ENCODE data around the gene GTF2E1. TPM values are rescaled to one million over a fixed set of nuclear protein-coding genes. Genes with fewer than 3 reads are reported as not detected.

GTF2E1 gene
- 28.0 and 28.5 TPM in 2 replicates for total RNA-seq (2013; cell fraction: nucleolus; rRNA removed)
- total RNA-seq (2014; rRNA removed), result 14.9 and 17.5 TPM in 2 replicates
- total RNA-seq (2014; rRNA removed; fragmentation: Illumina TruSeq; extraction: Trizol), result 17.9 and 18.5 TPM in 2 replicates
- 22.8 and 24.9 TPM in 2 replicates for total RNA-seq (2021)
- polyA plus RNA-seq (2011; ENCODE audit: low read depth), result 16.5 TPM
- polyA plus RNA-seq (2011; rRNA removed), result 19.2 and 31.2 TPM in 2 replicates
- 12.5 and 12.8 TPM in 2 replicates for polyA plus RNA-seq (2011; cell fraction: cytosol; rRNA removed)
- 7.3 and 7.7 TPM in 2 replicates for polyA plus RNA-seq (2011; cell fraction: nucleus; rRNA removed)
- polyA plus RNA-seq (2012), result 6.8 and 11.6 TPM in 2 replicates
- 21.9 and 28.9 TPM in 2 replicates for polyA plus RNA-seq (2014; fragmentation: Illumina TruSeq; extraction: Trizol)
- polyA plus RNA-seq (2014; fragmentation: Nextera tagmentation; extraction: Ambion mirVana), result 10 to 100 TPM in 1 of 2 experiments, 1 to 10 TPM in 1; 9.2 to 17.6 TPM
- 14.1 and 14.5 TPM in 2 replicates for polyA plus RNA-seq (2014; rRNA removed)
- 10 to 100 TPM; 13.0 to 13.9 TPM for polyA plus RNA-seq (2016; fragmentation: Nextera tagmentation; extraction: Ambion mirVana)
- 16.6 and 32.4 TPM in 2 replicates for polyA minus RNA-seq (2011; rRNA and poly(A)+ RNA removed)
- 6.2 and 7.6 TPM in 2 replicates for polyA minus RNA-seq (2011; cell fraction: cytosol; rRNA and poly(A)+ RNA removed)
- polyA minus RNA-seq (2011; cell fraction: nucleus; rRNA and poly(A)+ RNA removed), result 6.9 and 14.5 TPM in 2 replicates
- Bru-seq, nascent RNA, result percentile 76 among the genes with signal in this experiment
- BruChase-seq, experiment 1, labeled RNA remaining after a 6-hour chase, result percentile 62 among the genes with signal in this experiment
- BruChase-seq, experiment 2, labeled RNA remaining after a 2-hour chase, result percentile 70 among the genes with signal in this experiment
- long read RNA-seq, experiment 1, transcript GTF2E1-201 (5 exons, 3,012 nt), result major isoform, 8 of 10 reads
- long read RNA-seq, experiment 1, partial matches to known transcripts, result 2 of 10 reads
- long read RNA-seq, experiment 1, other reads (novel, unspliced or antisense), result 0 of 10 reads
- long read RNA-seq, experiment 2, transcript GTF2E1-201 (5 exons, 3,012 nt), result major isoform, 55 of 74 reads
- long read RNA-seq, experiment 2, partial matches to known transcripts, result 3 of 74 reads
- long read RNA-seq, experiment 2, other reads (novel, unspliced or antisense), result 13 of 74 reads

DNA sequence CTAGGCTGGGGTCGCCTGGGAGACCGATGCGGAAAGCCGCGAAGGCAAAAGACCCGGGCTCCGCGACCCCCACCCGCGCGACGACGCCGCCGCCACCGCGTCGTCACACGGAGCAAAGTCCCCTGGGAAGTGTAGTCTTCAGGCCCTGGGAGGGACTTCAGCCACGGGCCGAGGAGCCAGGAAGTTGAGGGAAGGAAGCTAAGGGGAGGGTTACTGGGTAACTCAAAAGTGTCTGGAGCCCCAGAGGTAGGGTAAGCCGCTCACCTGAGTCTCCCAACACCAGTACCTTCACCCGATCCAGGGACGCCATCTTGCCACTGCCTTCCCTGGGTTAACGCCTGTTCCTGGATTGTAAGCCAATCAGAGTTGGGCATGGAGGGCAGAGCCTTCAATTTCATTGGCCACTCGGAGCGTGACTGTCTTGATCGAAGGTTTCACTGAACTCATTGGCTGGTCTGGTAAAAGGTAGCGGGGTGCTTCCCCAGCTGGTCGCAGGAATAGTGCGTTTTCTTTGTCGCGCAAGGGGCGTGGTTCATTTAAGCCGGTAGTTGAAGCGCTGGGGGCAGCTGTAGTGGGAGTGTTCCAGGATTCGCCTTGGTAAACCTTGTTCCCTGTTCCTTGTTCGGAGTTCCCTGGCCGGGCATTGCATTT lies at the start of gene GTF2E1, which contains the start of gene RABL3:
TSS of gene GTF2E1 (plus strand) at position 547 of the 651 bp plus-strand sequence. CDS start 7,809 bp downstream, outside the sequence.
TSS of gene RABL3 (minus strand) at position 319 of the 651 bp plus-strand sequence. CDS start at position 310, 9 bp downstream.
- no TSS peak for BruUV-seq (replicated peaks)
- in situ Hi-C loops (cut with MboI), result no loop called here
- FAIRE-seq (peak; percentile 100), ATAC-seq (peak; percentile 99), DNase-seq (ENCODE audit: low read depth, low spot score) (peak; percentile 99)
- H4K20me1 ChIP-seq (ENCODE audit: control insufficient read depth, insufficient read depth), result no peaks in the 10 kb centered on the region
- RAD21 ChIA-PET (ENCODE audit: unreplicated experiment), result interaction anchor here (1.0 to 3.4 kb wide), 6 partner anchors 22 to 174 kb away, joined by 3 to 30 read pairs (median 5); partner anchors contain the start of gene NDUFB4
- no peaks in the 10 kb centered on the region for H3K4me1 ChIP-seq (ENCODE audit: control insufficient read depth, insufficient read depth, low read length)
- SMC1A ChIA-PET (ENCODE audit: uncharacterized antibody, unreplicated experiment), result interaction anchor here (0.6 to 3.5 kb wide), 14 partner anchors 10 to 691 kb away, joined by 3 to 22 read pairs (median 6); partner anchors contain the start of gene NDUFB4
- H3K27ac ChIP-seq (ENCODE audit: control insufficient read depth, insufficient read depth), result peak within 1 kb of the TSS; percentile 100
- POLR2A ChIA-PET, result interaction anchor here (0.9 to 3.0 kb wide), 3 partner anchors 11 to 147 kb away, joined by 3 to 23 read pairs (median 13); partner anchors contain the start of gene NDUFB4
- H3K9me3 ChIP-seq (replicated peaks; ENCODE audit: control insufficient read depth, insufficient read depth, low read length), result no peaks in the 10 kb centered on the region; the same call in 2 of the 3 replicates
- CTCF ChIA-PET, result interaction anchor here (1.0 to 3.2 kb wide), 7 partner anchors 21 to 175 kb away, joined by 3 to 15 read pairs (median 5); no protein-coding TSS in a partner anchor
- peak within 1 kb of the TSS; percentile 85 for H3K4me2 ChIP-seq (ENCODE audit: control insufficient read depth, insufficient read depth)
- H3K9ac ChIP-seq (ENCODE audit: control insufficient read depth, insufficient read depth, low read length), result peak within 1 kb of the TSS; percentile 92
- peaks cover 49% of the 10 kb centered on the region for H3K79me2 ChIP-seq (ENCODE audit: control insufficient read depth, insufficient read depth, low read length)
- no peaks in the 10 kb centered on the region; a peak in 1 of 4 replicates for H3K36me3 ChIP-seq (ENCODE audit: control insufficient read depth in 2 of 2, insufficient read depth in 2 of 2, low read length in 1 of 2)
- intact Hi-C loops (cut with micrococcal nuclease; ENCODE audit: unreplicated experiment), result loop anchor here (1.0 to 2.0 kb wide), 4 partner anchors 20 to 146 kb away; partner anchors contain the start of gene NDUFB4
- H3K4me3 ChIP-seq, result peak within 1 kb of the TSS; percentile 100
- 2% methylated on average over 39 of the region's 39 CpGs for WGBS (ENCODE audit: insufficient coverage, insufficient replicate concordance, low lambda C conversion rate, missing lambda C conversion rate)
- peak within 1 kb of the TSS; percentile 100 for H2AFZ ChIP-seq (ENCODE audit: control insufficient read depth, low read depth, low read length)
- H3K27me3 ChIP-seq (replicated peaks in 1 of 2; ENCODE audit: control insufficient read depth in 2 of 2, insufficient read depth in 2 of 2, low read length in 1 of 2), result no peaks in the 10 kb centered on the region
- TF ChIP-seq DPF2 (IDR thresholded peaks at IDR 0.05), result 0 out of 2 replicates have a peak, but pooled peaks have one; percentile 41
- TF ChIP-seq SUZ12 (IDR thresholded peaks at IDR 0.05; ENCODE audit: unreplicated experiment), result no peak
- TF ChIP-seq, protein P1, sequence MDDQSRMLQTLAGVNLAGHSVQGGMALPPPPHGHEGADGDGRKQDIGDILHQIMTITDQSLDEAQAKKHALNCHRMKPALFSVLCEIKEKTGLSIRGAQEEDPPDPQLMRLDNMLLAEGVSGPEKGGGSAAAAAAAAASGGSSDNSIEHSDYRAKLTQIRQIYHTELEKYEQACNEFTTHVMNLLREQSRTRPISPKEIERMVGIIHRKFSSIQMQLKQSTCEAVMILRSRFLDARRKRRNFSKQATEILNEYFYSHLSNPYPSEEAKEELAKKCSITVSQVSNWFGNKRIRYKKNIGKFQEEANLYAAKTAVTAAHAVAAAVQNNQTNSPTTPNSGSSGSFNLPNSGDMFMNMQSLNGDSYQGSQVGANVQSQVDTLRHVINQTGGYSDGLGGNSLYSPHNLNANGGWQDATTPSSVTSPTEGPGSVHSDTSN (IDR thresholded peaks at IDR 0.05; ENCODE audit: insufficient replicate concordance, low read depth, low read length), result peak; percentile 9
- TF ChIP-seq FOS (IDR thresholded peaks at IDR 0.05; ENCODE audit: borderline replicate concordance, extremely low read depth, insufficient read length), result peak; percentile 47
- no peak for TF ChIP-seq PAX8 (IDR thresholded peaks at IDR 0.05)
- no peak for TF ChIP-seq ZSCAN29 (IDR thresholded peaks at IDR 0.05)
- TF ChIP-seq, protein P2, sequence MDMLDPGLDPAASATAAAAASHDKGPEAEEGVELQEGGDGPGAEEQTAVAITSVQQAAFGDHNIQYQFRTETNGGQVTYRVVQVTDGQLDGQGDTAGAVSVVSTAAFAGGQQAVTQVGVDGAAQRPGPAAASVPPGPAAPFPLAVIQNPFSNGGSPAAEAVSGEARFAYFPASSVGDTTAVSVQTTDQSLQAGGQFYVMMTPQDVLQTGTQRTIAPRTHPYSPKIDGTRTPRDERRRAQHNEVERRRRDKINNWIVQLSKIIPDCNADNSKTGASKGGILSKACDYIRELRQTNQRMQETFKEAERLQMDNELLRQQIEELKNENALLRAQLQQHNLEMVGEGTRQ (IDR thresholded peaks at IDR 0.05; ENCODE audit: borderline replicate concordance, low read depth, low read length), result peak; percentile 32; the same call in 1 of the 2 replicates
- TF ChIP-seq ZBED1 (IDR thresholded peaks at IDR 0.05; ENCODE audit: borderline replicate concordance), result no peak
- no peak for TF ChIP-seq ETV6 (conservative IDR thresholded peaks at IDR 0.05 in 1 of 2, IDR thresholded peaks at IDR 0.05 in 1 of 2; ENCODE audit: borderline replicate concordance in 1 of 2, low read depth in 1 of 2)
- no peak for TF ChIP-seq BACH1 (IDR thresholded peaks at IDR 0.05; ENCODE audit: borderline replicate concordance)
- TF ChIP-seq BHLHE40 (IDR thresholded peaks at IDR 0.05; ENCODE audit: borderline replicate concordance in 1 of 2, low read depth in 2 of 2, low read length in 1 of 2), result no peak
- TF ChIP-seq ZNF24 (IDR thresholded peaks at IDR 0.05), result no peak
- TF ChIP-seq, protein P3, sequence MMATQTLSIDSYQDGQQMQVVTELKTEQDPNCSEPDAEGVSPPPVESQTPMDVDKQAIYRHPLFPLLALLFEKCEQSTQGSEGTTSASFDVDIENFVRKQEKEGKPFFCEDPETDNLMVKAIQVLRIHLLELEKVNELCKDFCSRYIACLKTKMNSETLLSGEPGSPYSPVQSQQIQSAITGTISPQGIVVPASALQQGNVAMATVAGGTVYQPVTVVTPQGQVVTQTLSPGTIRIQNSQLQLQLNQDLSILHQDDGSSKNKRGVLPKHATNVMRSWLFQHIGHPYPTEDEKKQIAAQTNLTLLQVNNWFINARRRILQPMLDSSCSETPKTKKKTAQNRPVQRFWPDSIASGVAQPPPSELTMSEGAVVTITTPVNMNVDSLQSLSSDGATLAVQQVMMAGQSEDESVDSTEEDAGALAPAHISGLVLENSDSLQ (IDR thresholded peaks at IDR 0.05), result peak; percentile 84
